HG03095 (cell line): ENCODE measurements around the gene RAB1A.
A peak's percentile ranks its signal among the peaks of the same experiment; 100 is the strongest.
"Not testable (repeated sequence)": the region's sequence is repeated elsewhere in the genome, so short reads cannot be mapped to it uniquely, and the experiment has no call there.

Experiments used
- ATAC-seq: cut with Tn5 transposase; IDR thresholded peaks from one replicate; pipeline ENCODE4 v1.9.1; 2021; ENCODE audit warnings: moderate library complexity; ENCODE audit not compliant: unreplicated experiment

The RAB1A gene

GRCh38 chr2:65137197-65137775, 7.4 kb upstream of the RAB1A start:
- ATAC-seq = no peak

GRCh38 chr2:65136253-65136652, 6.3 kb upstream of the RAB1A start:
- no peak for ATAC-seq

GRCh38 chr2:65134158-65134557, 4.3 kb upstream of the RAB1A start:
- no peak for ATAC-seq

- no peak for ATAC-seq
Observed at GRCh38 chr2:65133626-65134025, 3.7 kb upstream of the RAB1A start.

GRCh38 chr2:65132930-65133329, 3.0 kb upstream of the RAB1A start:
- not testable (repeated sequence) for ATAC-seq

GRCh38 chr2:65130664-65131175, 814 bp upstream of the RAB1A start:
- ATAC-seq = peak; percentile 31

GRCh38 chr2:65129286-65129825, 550 bp downstream of the RAB1A start:
- peak; percentile 0 for ATAC-seq

GRCh38 chr2:65128297-65129190, 1.4 kb downstream of the RAB1A start:
- no peak for ATAC-seq

- not testable (repeated sequence) for ATAC-seq
Observed at GRCh38 chr2:65125457-65125856, 4.4 kb downstream of the RAB1A start.

GRCh38 chr2:65122313-65122712, 7.6 kb downstream of the RAB1A start:
- no peak for ATAC-seq

GRCh38 chr2:65120990-65121693, 8.8 kb downstream of the RAB1A start:
- no peak for ATAC-seq

- ATAC-seq = no peak
Observed at GRCh38 chr2:65116645-65117044, 13.3 kb downstream of the RAB1A start.

GRCh38 chr2:65114921-65115320, 15.0 kb downstream of the RAB1A start:
- no peak for ATAC-seq

- ATAC-seq = no peak
Observed at GRCh38 chr2:65113816-65114215, 16.1 kb downstream of the RAB1A start.

- no peak for ATAC-seq
Observed at GRCh38 chr2:65113229-65113628, 16.7 kb downstream of the RAB1A start.

GRCh38 chr2:65112633-65113032, 17.3 kb downstream of the RAB1A start:
- ATAC-seq = no peak

- no peak for ATAC-seq
Observed at GRCh38 chr2:65108780-65109179, 21.1 kb downstream of the RAB1A start.

- ATAC-seq = no peak
Observed at GRCh38 chr2:65107530-65107929, 22.4 kb downstream of the RAB1A start.

- no peak for ATAC-seq
Observed at GRCh38 chr2:65103013-65103715, 26.7 kb downstream of the RAB1A start.

- no peak for ATAC-seq
Observed at GRCh38 chr2:65101071-65101470, 28.8 kb downstream of the RAB1A start.

- ATAC-seq = no peak
Observed at GRCh38 chr2:65098741-65099140, 31.2 kb downstream of the RAB1A start.
